Measurements from ENCODE around the gene PKIG. TPM values are rescaled to one million over a fixed set of nuclear protein-coding genes. Genes with fewer than 3 reads are reported as not detected.
A peak's percentile ranks its signal among the peaks of the same experiment; 100 is the strongest.

Gene PKIG
- total and polyA plus RNA-seq, 9 donors, result 37.0 to 114 (median 49.9) TPM

DNA sequence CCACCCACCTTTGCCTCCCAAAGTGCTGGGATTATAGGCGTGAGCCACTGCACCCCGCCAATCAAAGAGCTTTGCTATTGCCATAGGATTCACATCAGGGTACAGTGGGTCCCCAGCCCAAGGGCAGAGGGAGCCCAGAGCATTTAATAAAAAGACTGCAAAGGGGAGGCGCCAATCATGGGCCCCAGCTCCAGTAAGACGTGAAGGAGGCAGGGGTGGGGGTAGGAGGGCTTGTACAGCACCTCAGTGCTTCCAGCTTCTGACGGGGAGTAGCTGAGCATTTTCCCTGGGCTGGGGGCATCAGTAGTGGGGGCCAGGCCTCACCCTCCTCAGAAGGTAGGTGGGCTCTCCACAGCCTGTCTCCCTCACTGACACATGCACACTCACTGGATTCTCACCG, 67.6 kb downstream of the PKIG start:
- Histone ChIP-seq H3K9me3 (no peaks in the 10 kb centered on the region), H3K4me1 (ENCODE audit: insufficient read depth) (no peaks in the 10 kb centered on the region), H3K4me3 (no peak overlapping the region), H3K27ac (no peak overlapping the region), H3K27me3 (no peaks in the 10 kb centered on the region), H3K36me3 (no peaks in the 10 kb centered on the region)
- 90 to 92% (median 91%) methylated on average over 6 of the region's 6 CpGs for WGBS, 3 donors
- DNase-seq, result no peak
- no peak for TF ChIP-seq POLR2A (IDR thresholded peaks at IDR 0.05)
- TF ChIP-seq EP300 (IDR thresholded peaks at IDR 0.05), result no peak
- TF ChIP-seq, protein P1, sequence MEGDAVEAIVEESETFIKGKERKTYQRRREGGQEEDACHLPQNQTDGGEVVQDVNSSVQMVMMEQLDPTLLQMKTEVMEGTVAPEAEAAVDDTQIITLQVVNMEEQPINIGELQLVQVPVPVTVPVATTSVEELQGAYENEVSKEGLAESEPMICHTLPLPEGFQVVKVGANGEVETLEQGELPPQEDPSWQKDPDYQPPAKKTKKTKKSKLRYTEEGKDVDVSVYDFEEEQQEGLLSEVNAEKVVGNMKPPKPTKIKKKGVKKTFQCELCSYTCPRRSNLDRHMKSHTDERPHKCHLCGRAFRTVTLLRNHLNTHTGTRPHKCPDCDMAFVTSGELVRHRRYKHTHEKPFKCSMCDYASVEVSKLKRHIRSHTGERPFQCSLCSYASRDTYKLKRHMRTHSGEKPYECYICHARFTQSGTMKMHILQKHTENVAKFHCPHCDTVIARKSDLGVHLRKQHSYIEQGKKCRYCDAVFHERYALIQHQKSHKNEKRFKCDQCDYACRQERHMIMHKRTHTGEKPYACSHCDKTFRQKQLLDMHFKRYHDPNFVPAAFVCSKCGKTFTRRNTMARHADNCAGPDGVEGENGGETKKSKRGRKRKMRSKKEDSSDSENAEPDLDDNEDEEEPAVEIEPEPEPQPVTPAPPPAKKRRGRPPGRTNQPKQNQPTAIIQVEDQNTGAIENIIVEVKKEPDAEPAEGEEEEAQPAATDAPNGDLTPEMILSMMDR (IDR thresholded peaks at IDR 0.05), result no peak
- intact Hi-C loops (cut with DNase I), result loop anchor here in 1 of 4 donors (10.0 kb wide), 1 partner anchor 765 kb away; the partner anchor contains the start of gene PIGT

DNA sequence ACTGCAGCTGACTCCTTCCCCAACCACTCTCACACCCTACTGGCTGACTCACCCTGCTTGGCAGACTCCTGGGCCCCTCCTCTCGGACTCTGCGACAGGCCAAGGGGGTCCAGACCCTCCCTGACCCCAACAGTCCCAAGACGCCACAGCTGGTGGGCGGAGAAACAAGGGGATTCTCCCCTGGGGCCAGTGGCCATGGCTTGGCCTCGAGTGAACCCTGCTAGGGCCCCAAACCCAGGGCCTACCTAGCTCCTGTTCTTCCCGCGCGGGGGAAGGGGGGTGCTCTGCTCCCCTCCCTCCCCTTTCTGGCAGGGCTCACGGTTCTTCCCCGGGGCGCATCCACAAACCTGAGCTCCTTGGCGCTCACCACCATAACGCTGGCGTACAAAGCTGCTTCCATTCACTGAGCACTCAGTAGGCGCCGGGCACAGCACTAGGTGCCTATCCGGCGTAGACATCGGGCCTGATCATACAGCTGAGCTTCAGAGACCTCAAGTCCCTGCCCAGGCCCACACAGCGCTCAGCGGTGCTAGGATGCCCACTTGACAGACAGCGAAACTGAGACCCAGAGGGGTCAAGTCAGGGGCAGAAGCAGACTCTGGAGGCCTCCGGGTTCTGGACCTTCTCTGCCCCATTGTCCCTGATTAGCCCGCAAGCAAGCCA, 68.5 kb downstream of the PKIG start:
- no peaks in the 10 kb centered on the region for H3K4me1 ChIP-seq (ENCODE audit: insufficient read depth)
- H3K9me3 ChIP-seq, result no peaks in the 10 kb centered on the region
- H3K27me3 ChIP-seq, result no peaks in the 10 kb centered on the region
- intact Hi-C loops (cut with DNase I), result no loop called here
- no peak for TF ChIP-seq POLR2A (IDR thresholded peaks at IDR 0.05)
- TF ChIP-seq EP300 (IDR thresholded peaks at IDR 0.05), result no peak
- TF ChIP-seq, protein P1 (IDR thresholded peaks at IDR 0.05), result no peak
- H3K4me3 ChIP-seq, result peak overlapping the region; percentile 72
- no peaks in the 10 kb centered on the region for H3K36me3 ChIP-seq
- WGBS, 3 donors, result 48 to 57% (median 51%) methylated on average over 20 to 24 of the region's 24 CpGs
- DNase-seq, result peak in 4 of 5 donors; percentile 31 to 50 (median 44)
- H3K27ac ChIP-seq, result peak overlapping the region in 1 of 2 donors; percentile 32

DNA sequence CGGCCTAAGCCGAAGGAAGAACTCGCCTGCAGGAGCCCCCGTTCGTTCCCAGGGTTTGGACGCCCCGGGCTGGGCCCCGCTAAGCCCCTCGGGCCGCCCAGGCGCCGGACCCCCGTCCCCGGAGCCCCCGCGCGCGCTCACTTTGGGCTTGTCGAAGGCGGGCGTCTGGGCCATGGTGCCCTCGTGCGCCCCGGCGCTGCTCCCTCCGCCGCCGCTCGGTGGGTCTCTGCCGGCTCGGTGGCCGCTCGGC, 69.0 kb downstream of the PKIG start:
- H3K4me1 ChIP-seq (ENCODE audit: insufficient read depth), result no peaks in the 10 kb centered on the region
- TF ChIP-seq POLR2A (IDR thresholded peaks at IDR 0.05) (no peak), EP300 (IDR thresholded peaks at IDR 0.05) (no peak)
- TF ChIP-seq, protein P1 (IDR thresholded peaks at IDR 0.05), result no peak
- no peaks in the 10 kb centered on the region for H3K27me3 ChIP-seq
- WGBS, 3 donors, result 0 to 3% (median 2%) methylated on average over 12 to 33 of the region's 33 CpGs
- no peaks in the 10 kb centered on the region for H3K36me3 ChIP-seq
- intact Hi-C loops (cut with DNase I), result no loop called here
- DNase-seq, result no peak
- peak overlapping the region; percentile 12 to 32 for H3K27ac ChIP-seq
- no peaks in the 10 kb centered on the region for H3K9me3 ChIP-seq
- H3K4me3 ChIP-seq, result peak overlapping the region; percentile 72

DNA sequence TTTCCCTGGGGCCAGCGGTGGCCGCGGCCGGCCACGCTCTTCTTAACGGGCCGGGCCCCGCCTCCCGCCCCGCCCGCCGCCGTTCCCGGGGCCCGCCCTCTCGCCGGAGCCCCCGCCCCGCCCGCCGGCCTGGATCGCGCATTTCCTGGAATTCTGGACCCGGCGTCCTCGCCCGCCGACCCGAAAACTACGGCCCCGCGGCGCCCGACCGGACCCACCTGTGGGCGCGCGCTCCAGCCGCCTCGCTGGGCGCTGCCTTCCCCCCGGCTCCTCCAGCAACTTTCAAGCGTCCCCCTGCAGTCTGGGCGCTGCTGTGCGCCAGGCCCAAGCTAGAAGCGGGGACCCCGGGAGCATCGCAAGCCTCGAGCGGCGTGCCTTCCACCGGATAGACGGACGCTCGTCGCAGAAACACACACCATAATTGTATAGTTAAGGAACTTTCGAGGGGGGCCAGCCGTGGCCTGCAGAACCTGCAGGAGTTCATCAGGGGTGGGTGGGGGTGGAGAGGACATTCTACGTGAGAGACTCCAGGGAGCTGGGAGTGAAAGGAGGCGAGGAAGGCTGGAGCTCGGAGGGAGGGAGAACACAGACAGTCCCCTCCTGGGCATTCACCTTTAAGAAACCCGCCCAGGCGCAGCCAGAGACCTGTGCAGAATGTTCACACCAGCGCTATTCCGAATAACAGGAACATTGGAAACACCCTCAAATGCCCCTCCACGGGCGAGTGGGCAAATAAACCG, 69.5 kb downstream of the PKIG start, which contains the start of gene ADA:
Gene ADA, minus strand, starts transcription at position 16 of the 740 bp plus-strand sequence. CDS start 92 bp downstream, outside the sequence.
- intact Hi-C loops (cut with DNase I), result no loop called here
- no peaks in the 10 kb centered on the region for H3K4me1 ChIP-seq (ENCODE audit: insufficient read depth)

More for the DNA sequence above, 69.5 kb downstream of the PKIG start, which contains the start of gene ADA:
- Histone ChIP-seq H3K27me3 (no peaks in the 10 kb centered on the region), H3K4me3 (peak within 1 kb of the TSS; percentile 72), H3K9me3 (no peaks in the 10 kb centered on the region), H3K27ac (peak within 1 kb of the TSS; percentile 12 to 32), H3K36me3 (no peaks in the 10 kb centered on the region)
- DNase-seq, result peak; percentile 58 to 71 (median 66)
- TF ChIP-seq, protein P1 (IDR thresholded peaks at IDR 0.05), result no peak
- TF ChIP-seq POLR2A (IDR thresholded peaks at IDR 0.05) (peak; percentile 23), EP300 (IDR thresholded peaks at IDR 0.05) (no peak)
- WGBS, 3 donors, result 0% methylated on average over 28 to 68 of the region's 68 CpGs

All from ovary (tissue), 9 donors.